IMR-90 (cell line): ENCODE measurements around the gene DPP8. TPM values are rescaled to one million over a fixed set of nuclear protein-coding genes. Genes with fewer than 3 reads are reported as not detected.

Experiments used
- ATAC-seq: fragments of 200-7000 bp; cut with Tn5 transposase; 2 replicates; pipeline ENCODE4 v1.9.1; 2020; ENCODE audit warnings: low read depth, mild to moderate bottlenecking, moderate library complexity
- BruUV-seq: library from RNA; stranded (reverse); fragments of 400-500 nt; replicated peaks from 2 replicates; lab custom pipeline; 2021; lab: Mats Ljungman, UMichigan
- CTCF ChIA-PET: fragments of 300-600 bp; formaldehyde crosslinking; extraction: SDS; loops from one replicate; lab custom pipeline; 2021; ENCODE audit warnings: antibody characterized with exemption; lab: Yijun Ruan, JAX
- POLR2A ChIA-PET: fragments of 300-600 bp; sonication (Branson Sonifier 250); formaldehyde crosslinking; loops from one replicate; lab custom pipeline; 2022; ENCODE audit warnings: antibody characterized with exemption; ENCODE audit not compliant: unreplicated experiment; lab: Charles Lee
- DNase-seq: peaks from one replicate; pipeline ENCODE4 v3.0.0; 2013
- H2AFZ ChIP-seq: replicated peaks from 2 replicates; pipeline ENCODE3; 2013; ENCODE audit warnings: low read length, mild to moderate bottlenecking; ENCODE audit not compliant: poor library complexity
- H2AK5ac ChIP-seq: 2 replicates; pipeline ENCODE4 v1.6.1; 2013; ENCODE audit warnings: low read depth, low read length, inconsistent platforms
- H2AK9ac ChIP-seq: replicated peaks from 2 replicates; pipeline ENCODE3; 2013; ENCODE audit warnings: mild to moderate bottlenecking, low read depth, low read length, moderate library complexity; ENCODE audit not compliant: poor library complexity
- H2BK120ac ChIP-seq: 2 replicates; pipeline ENCODE4 v1.6.1; 2013; ENCODE audit warnings: low read depth, low read length, inconsistent platforms
- H2BK15ac ChIP-seq: 3 replicates; pipeline ENCODE4 v1.6.1; 2013; ENCODE audit warnings: low read depth, low read length, inconsistent platforms
- H2BK20ac ChIP-seq: 2 replicates; pipeline ENCODE4 v1.6.1; 2013; ENCODE audit warnings: low read depth, mild to moderate bottlenecking, inconsistent platforms, low read length, moderate library complexity
- H2BK5ac ChIP-seq: 2 replicates; pipeline ENCODE4 v1.6.1; 2013; ENCODE audit warnings: mild to moderate bottlenecking, low read depth, low read length, inconsistent platforms; ENCODE audit not compliant: poor library complexity, severe bottlenecking
- H3K14ac ChIP-seq: replicated peaks from 2 replicates; pipeline ENCODE4 v1.6.1; 2013; ENCODE audit warnings: low read depth, low read length, inconsistent platforms
- H3K18ac ChIP-seq: 2 replicates; pipeline ENCODE4 v1.6.1; 2013; ENCODE audit warnings: low read depth, low read length, control low read depth
- H3K23ac ChIP-seq: 2 replicates; pipeline ENCODE4 v1.6.1; 2013; ENCODE audit warnings: low read depth, low read length, inconsistent platforms
- H3K27ac ChIP-seq: 2 replicates; pipeline ENCODE4 v1.5.1; 2013; ENCODE audit warnings: mild to moderate bottlenecking, control low read depth, low read length; ENCODE audit not compliant: insufficient read depth
- H3K27me3 ChIP-seq: 2 replicates; pipeline ENCODE4 v1.6.1; 2013; ENCODE audit warnings: low read length; ENCODE audit not compliant: control insufficient read depth, insufficient read depth
- H3K36me3 ChIP-seq: 2 replicates; pipeline ENCODE4 v1.6.1; 2013; ENCODE audit warnings: low read length, mixed read lengths; ENCODE audit not compliant: control insufficient read depth, insufficient read depth
- H3K4ac ChIP-seq: 2 replicates; pipeline ENCODE4 v1.6.1; 2013; ENCODE audit warnings: low read depth, low read length, inconsistent platforms
- H3K4me1 ChIP-seq: 2 replicates; pipeline ENCODE4 v1.6.1; 2013; ENCODE audit warnings: low read length, mixed read lengths; ENCODE audit not compliant: control insufficient read depth, insufficient read depth
- H3K4me2 ChIP-seq: 2 replicates; pipeline ENCODE4 v1.6.1; 2013; ENCODE audit warnings: low read depth, mild to moderate bottlenecking, control low read depth, low read length, moderate library complexity
- H3K4me3 ChIP-seq: 2 replicates; pipeline ENCODE4 v1.5.1; 2013; ENCODE audit warnings: low read depth, mild to moderate bottlenecking, control low read depth, low read length, moderate library complexity; ENCODE audit not compliant: insufficient read depth
- H3K56ac ChIP-seq: 2 replicates; pipeline ENCODE4 v1.6.1; 2013; ENCODE audit warnings: low read length, inconsistent platforms; ENCODE audit not compliant: insufficient read depth; ENCODE audit errors: extremely low read depth
- H3K79me1 ChIP-seq, 2 experiments: 2 replicates each; pipeline ENCODE4 v1.6.1; 2013; ENCODE audit warnings: low read length in 2 of 2, inconsistent platforms in 1 of 2, low read depth in 1 of 2
- H3K9ac ChIP-seq: 2 replicates; pipeline ENCODE4 v1.6.1; 2013; ENCODE audit warnings: low read depth, low read length, control low read depth
- H3K9me1 ChIP-seq: 2 replicates; pipeline ENCODE4 v1.6.1; 2013; ENCODE audit warnings: low read length, inconsistent platforms; ENCODE audit not compliant: insufficient read depth
- H3K9me3 ChIP-seq: 2 replicates; pipeline ENCODE4 v1.6.1; 2013; ENCODE audit warnings: low read length; ENCODE audit not compliant: control insufficient read depth, insufficient read depth
- H4K20me1 ChIP-seq: 2 replicates; pipeline ENCODE4 v1.6.1; 2013; ENCODE audit warnings: low read length, inconsistent platforms; ENCODE audit not compliant: insufficient read depth
- H4K5ac ChIP-seq: 2 replicates; pipeline ENCODE4 v1.6.1; 2013; ENCODE audit warnings: mild to moderate bottlenecking, low read depth, low read length, control low read depth
- H4K8ac ChIP-seq, 2 experiments: 2 replicates each; pipeline ENCODE4 v1.6.1; 2013; ENCODE audit warnings: low read depth in 2 of 2, low read length in 2 of 2, control low read depth in 1 of 2, inconsistent platforms in 1 of 2
- H4K91ac ChIP-seq: 2 replicates; pipeline ENCODE4 v1.6.1; 2013; ENCODE audit warnings: low read depth, low read length, inconsistent platforms; ENCODE audit not compliant: insufficient read depth
- BHLHE40 ChIP-seq: fragments of 150-350 bp; IDR thresholded peaks from 2 replicates; pipeline ENCODE4 v1.6.1; 2016; ENCODE audit warnings: mild to moderate bottlenecking, low read depth, low read length
- CEBPB ChIP-seq: IDR thresholded peaks from 2 replicates; pipeline ENCODE4 v1.6.1; 2012; ENCODE audit warnings: low read depth, low read length, improper control_type of control experiment
- CHD1 ChIP-seq: IDR thresholded peaks from 2 replicates; pipeline ENCODE4 v1.6.1; 2012; ENCODE audit warnings: low read depth, low read length, improper control_type of control experiment
- CTCF ChIP-seq: conservative IDR thresholded peaks from 2 replicates; pipeline ENCODE4 v1.5.1; 2012; ENCODE audit warnings: mild to moderate bottlenecking, low read depth, low read length, improper control_type of control experiment
- ELK1 ChIP-seq: fragments of 150-350 bp; IDR thresholded peaks from 2 replicates; pipeline ENCODE4 v1.6.1; 2016; ENCODE audit warnings: low read depth, mild to moderate bottlenecking, low read length, moderate library complexity, borderline replicate concordance
- FOS ChIP-seq: fragments of 150-350 bp; IDR thresholded peaks from 2 replicates; pipeline ENCODE4 v1.6.1; 2016; ENCODE audit warnings: low read depth, low read length
- MAFK ChIP-seq: IDR thresholded peaks from 2 replicates; pipeline ENCODE4 v1.6.1; 2012; ENCODE audit warnings: low read depth, low read length, improper control_type of control experiment
- MAZ ChIP-seq: IDR thresholded peaks from 2 replicates; pipeline ENCODE4 v1.6.1; 2012; ENCODE audit warnings: low read depth, mild to moderate bottlenecking, low read length, improper control_type of control experiment, moderate library complexity, borderline replicate concordance
- MXI1 ChIP-seq: IDR thresholded peaks from 2 replicates; pipeline ENCODE4 v1.6.1; 2012; ENCODE audit warnings: low read depth, mild to moderate bottlenecking, low read length, moderate library complexity, borderline replicate concordance
- NFE2L2 ChIP-seq: fragments of 150-350 bp; IDR thresholded peaks from 2 replicates; pipeline ENCODE4 v1.6.1; 2016; ENCODE audit warnings: low read depth, mild to moderate bottlenecking, low read length
- POLR2A ChIP-seq: IDR thresholded peaks from 2 replicates; pipeline ENCODE4 v1.6.1; 2012; ENCODE audit warnings: mild to moderate bottlenecking, low read depth, low read length
- RAD21 ChIP-seq: IDR thresholded peaks from 2 replicates; pipeline ENCODE4 v1.6.1; 2012; ENCODE audit warnings: low read length, improper control_type of control experiment
- RCOR1 ChIP-seq: IDR thresholded peaks from 2 replicates; pipeline ENCODE4 v1.6.1; 2012; ENCODE audit warnings: mild to moderate bottlenecking, low read length, improper control_type of control experiment; ENCODE audit not compliant: insufficient replicate concordance
- RFX5 ChIP-seq: IDR thresholded peaks from 2 replicates; pipeline ENCODE4 v1.8.0; 2012; ENCODE audit warnings: low read depth, mild to moderate bottlenecking, low read length, moderate library complexity
- SMC3 ChIP-seq: fragments of 150-350 bp; IDR thresholded peaks from 2 replicates; pipeline ENCODE4 v1.6.1; 2016; ENCODE audit warnings: low read depth, mild to moderate bottlenecking, antibody characterized with exemption, low read length, moderate library complexity
- USF2 ChIP-seq: fragments of 150-350 bp; IDR thresholded peaks from 2 replicates; pipeline ENCODE4 v1.6.1; 2017; ENCODE audit warnings: mild to moderate bottlenecking, antibody characterized with exemption, low read length, low read depth
- WGBS, 2 experiments: methylation state at CpG; one replicate each; pipeline versions ENCODE4 v1.1.5 to v1.1.7; 2013; ENCODE audit warnings: missing lambda C conversion rate in 2 of 2; ENCODE audit not compliant: insufficient read length in 1 of 2; ENCODE audit errors: extremely low coverage in 2 of 2; 5-methylcytosine and 5-hydroxymethylcytosine counted together
- dilution Hi-C: fragments of 300-500 bp; cut with HindIII; formaldehyde crosslinking; loops from one replicate; pipeline ENCODE4 v1.14.3; 2018; ENCODE audit warnings: low sequenced_read_pairs; ENCODE audit not compliant: unreplicated experiment
- in situ Hi-C: fragments of 300-500 bp; cut with MboI; formaldehyde crosslinking; loops from 3 replicates; pipeline ENCODE4 v1.14.3; 2019; ENCODE audit warnings: low sequenced_read_pairs, inconsistent platforms, mixed read lengths
- intact Hi-C: fragments of 100-400 bp; cut with micrococcal nuclease; formaldehyde crosslinking; loops from 2 replicates; pipeline ENCODE4 v1.10.0; 2022
- polyA plus RNA-seq, 3 experiments: library from polyadenylated mRNA; depleted of rRNA; stranded (reverse); fragments of >200 nt; gene quantifications; 2 replicates each; pipeline ENCODE4 v1.2.3, GENCODE V29; 2012; ENCODE audit warnings: low replicate concordance in 1 of 3
- total RNA-seq: library from RNA; depleted of rRNA; stranded (reverse); fragments of >200 nt; gene quantifications from 2 replicates; pipeline ENCODE4 v1.2.3, GENCODE V29; 2012

Gene DPP8
- total and polyA plus RNA-seq, 2 of the 4 experiments (the other 2 are of a cell fraction) = 10.7 to 29.4 TPM

- H2BK120ac ChIP-seq = no peak overlapping the region
- POLR2A ChIA-PET = no interaction called here
- H3K27me3 ChIP-seq = peaks cover 11% of the 10 kb centered on the region; the same call in 1 of the 2 replicates
- H4K8ac ChIP-seq = no peak overlapping the region
- no peaks in the 10 kb centered on the region for H3K9me3 ChIP-seq
- no peak overlapping the region for H3K18ac ChIP-seq
- dilution Hi-C loops (no loop called here), in situ Hi-C loops (no loop called here), intact Hi-C loops (no loop called here)
- H3K9me1 ChIP-seq = peaks cover 19% of the 10 kb centered on the region
- no peak overlapping the region for H3K9ac ChIP-seq
- CTCF ChIA-PET = no interaction called here
- H2AK9ac ChIP-seq = no peak overlapping the region
- H3K27ac ChIP-seq = no peak overlapping the region
- no peak overlapping the region for H3K56ac ChIP-seq
- H2BK5ac ChIP-seq = no peak overlapping the region
- ATAC-seq = no peak
- BruUV-seq = no TSS peak
- H3K36me3 ChIP-seq = no peaks in the 10 kb centered on the region
- H2AFZ ChIP-seq = no peak overlapping the region
- no peak for DNase-seq
- H4K20me1 ChIP-seq = peaks cover 5% of the 10 kb centered on the region; the same call in 1 of the 2 replicates
- no peak overlapping the region for H2BK20ac ChIP-seq
- peaks cover 0 to 22% of the 10 kb centered on the region in 2 experiments; a peak in 2 of 4 replicates for H3K79me1 ChIP-seq
- no peak overlapping the region for H2AK5ac ChIP-seq
- H4K5ac ChIP-seq = no peak overlapping the region
- H3K4ac ChIP-seq = no peak overlapping the region
- H3K4me2 ChIP-seq = no peak overlapping the region
- H3K4me1 ChIP-seq = peaks cover 19% of the 10 kb centered on the region
- H3K14ac ChIP-seq = no peak overlapping the region
- H3K23ac ChIP-seq = no peak overlapping the region
- H3K4me3 ChIP-seq = no peak overlapping the region
- TF ChIP-seq RCOR1 (no peak), MXI1 (no peak), CEBPB (no peak), MAZ (no peak), ELK1 (no peak), POLR2A (no peak), NFE2L2 (no peak), RAD21 (no peak), USF2 (no peak), CHD1 (no peak), MAFK (no peak), SMC3 (no peak), CTCF (no peak), FOS (no peak), BHLHE40 (no peak), RFX5 (no peak)
- H2BK15ac ChIP-seq = no peak overlapping the region
- H4K91ac ChIP-seq = no peak overlapping the region
- WGBS, 2 experiments = 86% methylated on average over 1 of the region's 2 CpGs; no CpG with 5 or more reads in 1 of the 2 experiments
These were observed 98.9 kb downstream of the DPP8 start for GRCh38 chr15:65418596-65418995.
